Activated CD8-positive, alpha-beta T cell treated with anti-CD3 and anti-CD28 coated beads for 36 hours (primary cell): ENCODE measurements around the gene NOXA1. TPM values are rescaled to one million over a fixed set of nuclear protein-coding genes. Genes with fewer than 3 reads are reported as not detected.

Source experiments
- ATAC-seq: fragments of 200-7000 bp; cut with Tn5 transposase; one replicate; pipeline ENCODE4 v1.10.0; 2021; ENCODE audit warnings: mild to moderate bottlenecking, moderate library complexity
- CTCF ChIA-PET: fragments of 350-600 bp; sonication (Branson Sonifier 250); formaldehyde crosslinking; loops from one replicate; lab custom pipeline; 2021; ENCODE audit warnings: antibody characterized with exemption; lab: Charles Lee
- POLR2A ChIA-PET: fragments of 350-600 bp; sonication (Branson Sonifier 250); formaldehyde crosslinking; loops from one replicate; lab custom pipeline; 2021; ENCODE audit warnings: antibody characterized with exemption; lab: Charles Lee
- DNase-seq: peaks from one replicate; pipeline ENCODE4 v3.0.0-alpha.2; 2020
- H3K27ac Mint-ChIP-seq: one replicate; pipeline ENCODE4 v1.8.0; 2021; ENCODE audit warnings: mild to moderate bottlenecking, mixed read lengths
- H3K27me3 Mint-ChIP-seq: one replicate; pipeline ENCODE4 v1.8.0; 2021; ENCODE audit warnings: mixed read lengths
- H3K36me3 Mint-ChIP-seq: one replicate; pipeline ENCODE4 v1.8.0; 2021; ENCODE audit warnings: low read depth, mixed read lengths
- H3K4me1 Mint-ChIP-seq: one replicate; pipeline ENCODE4 v1.8.0; 2021; ENCODE audit warnings: low read depth, mixed read lengths
- H3K4me3 Mint-ChIP-seq: one replicate; pipeline ENCODE4 v1.8.0; 2021; ENCODE audit warnings: mild to moderate bottlenecking, moderate library complexity, mixed read lengths
- H3K9me3 Mint-ChIP-seq: one replicate; pipeline ENCODE4 v1.8.0; 2021; ENCODE audit warnings: mixed read lengths
- intact Hi-C: fragments of 100-400 bp; cut with micrococcal nuclease; formaldehyde crosslinking; loops from one replicate; pipeline ENCODE4 v1.10.0; 2022
- total RNA-seq, 2 experiments: library from RNA; stranded (reverse); gene quantifications; one replicate each; pipeline ENCODE4 v1.2.3, GENCODE V29; 2021
- TF ChIP-seq, protein P1 (sequence below): fragments of 200-600 bp; IDR thresholded peaks from one replicate; pipeline ENCODE4 v1.8.0; 2022; ENCODE audit warnings: antibody characterized with exemption, mild to moderate bottlenecking

The NOXA1 gene
- total RNA-seq, 2 experiments from 2014 or later: 0.72 to 0.95 TPM

DNA sequence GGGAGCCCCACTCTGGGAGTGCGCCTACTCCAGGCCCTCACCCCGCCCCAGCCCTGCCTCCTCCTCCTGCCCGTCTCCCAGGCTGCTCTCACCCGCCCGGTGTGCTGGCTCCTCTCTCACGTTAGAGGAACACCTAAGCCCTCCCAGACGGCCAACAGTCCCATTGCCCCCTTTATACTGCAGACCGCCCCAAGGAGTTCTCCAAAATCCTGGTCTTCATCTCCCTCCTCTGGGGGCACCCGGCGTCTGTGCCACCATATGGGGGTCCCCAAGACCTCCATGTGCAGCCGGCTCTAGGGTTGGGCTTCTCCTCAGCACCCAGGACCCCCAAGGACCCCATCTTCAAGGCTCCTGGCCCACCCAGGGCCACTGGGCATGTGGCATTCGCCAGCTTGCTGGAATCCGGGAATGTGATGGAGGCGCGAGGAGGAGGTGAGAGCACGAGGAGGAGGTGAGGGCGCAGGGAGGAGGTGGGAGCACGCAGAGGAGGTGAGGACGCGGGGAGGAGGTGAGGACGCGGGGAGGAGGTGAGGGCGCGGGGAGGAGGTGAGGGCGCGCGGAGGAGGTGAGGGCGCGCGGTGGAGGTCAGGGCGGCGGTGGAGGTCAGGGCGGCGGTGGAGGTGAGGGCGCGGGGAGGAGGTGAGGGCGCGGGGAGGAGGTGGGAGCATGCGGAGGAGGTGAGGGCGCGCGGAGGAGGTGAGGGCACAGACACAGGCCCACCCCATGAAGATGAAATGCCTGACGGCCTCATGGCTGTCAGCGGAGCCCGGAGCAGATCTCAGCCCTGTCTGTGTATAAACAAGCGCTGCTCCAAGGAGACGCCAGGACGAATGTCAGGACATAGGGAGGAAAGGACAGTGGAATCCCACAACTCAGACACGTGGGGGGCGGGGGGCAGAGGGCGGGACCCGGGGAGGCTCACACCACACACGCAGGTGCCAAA, 41.4 kb upstream of the NOXA1 start:
- ATAC-seq (no peak), DNase-seq (no peak)
- Mint-ChIP-seq H3K9me3 (no peaks in the 10 kb centered on the region), H3K4me1 (peaks cover 3% of the 10 kb centered on the region), H3K36me3 (no peaks in the 10 kb centered on the region), H3K4me3 (no peak overlapping the region), H3K27me3 (no peaks in the 10 kb centered on the region), H3K27ac (no peak overlapping the region)
- CTCF ChIA-PET: no interaction called here
- intact Hi-C loops: no loop called here
- TF ChIP-seq, protein P1, sequence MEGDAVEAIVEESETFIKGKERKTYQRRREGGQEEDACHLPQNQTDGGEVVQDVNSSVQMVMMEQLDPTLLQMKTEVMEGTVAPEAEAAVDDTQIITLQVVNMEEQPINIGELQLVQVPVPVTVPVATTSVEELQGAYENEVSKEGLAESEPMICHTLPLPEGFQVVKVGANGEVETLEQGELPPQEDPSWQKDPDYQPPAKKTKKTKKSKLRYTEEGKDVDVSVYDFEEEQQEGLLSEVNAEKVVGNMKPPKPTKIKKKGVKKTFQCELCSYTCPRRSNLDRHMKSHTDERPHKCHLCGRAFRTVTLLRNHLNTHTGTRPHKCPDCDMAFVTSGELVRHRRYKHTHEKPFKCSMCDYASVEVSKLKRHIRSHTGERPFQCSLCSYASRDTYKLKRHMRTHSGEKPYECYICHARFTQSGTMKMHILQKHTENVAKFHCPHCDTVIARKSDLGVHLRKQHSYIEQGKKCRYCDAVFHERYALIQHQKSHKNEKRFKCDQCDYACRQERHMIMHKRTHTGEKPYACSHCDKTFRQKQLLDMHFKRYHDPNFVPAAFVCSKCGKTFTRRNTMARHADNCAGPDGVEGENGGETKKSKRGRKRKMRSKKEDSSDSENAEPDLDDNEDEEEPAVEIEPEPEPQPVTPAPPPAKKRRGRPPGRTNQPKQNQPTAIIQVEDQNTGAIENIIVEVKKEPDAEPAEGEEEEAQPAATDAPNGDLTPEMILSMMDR: no peak
- POLR2A ChIA-PET: no interaction called here

DNA sequence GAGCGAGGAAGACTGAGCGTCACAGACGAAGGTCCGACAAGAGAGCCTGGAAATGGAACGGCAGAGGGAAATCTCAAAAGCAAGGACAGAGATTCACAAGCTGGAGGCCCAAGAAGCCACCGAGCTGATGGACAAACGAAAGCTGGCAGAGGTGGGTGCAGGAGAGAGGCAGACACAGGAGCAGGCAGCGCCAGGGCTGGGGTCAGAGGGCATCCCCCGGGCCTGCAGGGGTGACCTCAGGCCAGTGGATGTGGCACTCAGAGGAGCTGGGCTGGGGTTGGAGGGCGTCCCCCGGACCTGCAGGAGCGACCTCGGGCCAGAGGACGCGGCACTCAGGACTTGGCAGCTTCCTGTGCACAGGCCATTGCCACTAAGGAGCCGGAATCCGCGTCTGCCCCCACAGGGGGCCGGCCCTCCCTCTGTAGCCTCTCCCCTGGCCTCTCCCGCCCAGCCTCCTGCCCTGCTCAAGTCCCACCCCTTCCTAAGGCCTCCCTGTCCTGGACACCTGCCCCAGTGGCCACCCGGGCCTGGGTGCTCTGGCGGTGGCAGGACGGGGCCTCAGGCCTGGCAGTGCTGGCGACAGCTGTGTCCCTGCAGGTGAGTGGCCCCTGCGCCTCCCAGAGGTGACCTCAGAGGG, 40.6 kb upstream of the NOXA1 start:
- POLR2A ChIA-PET: no interaction called here
- Mint-ChIP-seq H3K27ac (no peak overlapping the region), H3K9me3 (no peaks in the 10 kb centered on the region), H3K27me3 (no peaks in the 10 kb centered on the region), H3K36me3 (no peaks in the 10 kb centered on the region), H3K4me1 (peaks cover 7% of the 10 kb centered on the region), H3K4me3 (no peak overlapping the region)
- intact Hi-C loops: no loop called here
- no peak for ATAC-seq
- TF ChIP-seq, protein P1: no peak
- CTCF ChIA-PET: no interaction called here
- no peak for DNase-seq

DNA sequence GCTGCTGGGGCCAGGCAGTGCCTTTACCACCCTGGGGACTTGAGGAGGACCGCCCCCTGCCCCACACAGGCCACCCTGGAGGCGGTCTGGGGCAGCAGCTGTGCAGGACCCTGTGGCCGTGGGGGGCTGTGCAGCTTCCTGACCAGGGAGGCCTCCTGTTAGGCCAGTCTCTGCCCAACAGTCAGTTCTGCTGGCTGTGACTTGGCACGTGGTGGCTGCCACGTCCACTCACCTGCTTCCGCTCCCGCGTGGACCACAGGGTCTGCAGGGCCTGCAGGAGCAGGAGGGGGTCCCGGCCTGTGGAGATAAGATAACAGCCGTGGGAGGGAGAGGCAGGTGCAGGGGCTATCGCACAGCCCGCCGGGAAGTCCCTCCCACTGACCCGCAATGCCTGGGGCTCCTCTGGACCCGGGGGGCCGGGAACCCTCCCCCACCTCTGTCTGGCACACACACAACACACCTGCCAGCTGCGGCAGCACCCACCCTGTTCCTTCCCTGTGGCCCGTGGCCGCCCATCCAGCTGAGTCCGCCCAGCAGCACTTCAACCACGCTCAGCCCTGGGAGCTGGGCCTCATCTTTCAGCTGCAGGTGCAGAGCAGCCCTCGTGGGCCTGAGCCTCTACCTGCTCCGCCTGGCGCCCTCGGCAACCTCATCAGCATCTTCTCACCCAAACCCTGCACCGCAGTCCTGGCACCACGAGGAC, 40.0 kb upstream of the NOXA1 start:
- ATAC-seq (no peak), DNase-seq (no peak)
- Mint-ChIP-seq H3K27me3 (no peaks in the 10 kb centered on the region), H3K4me3 (no peak overlapping the region), H3K27ac (no peak overlapping the region), H3K4me1 (peaks cover 10% of the 10 kb centered on the region), H3K36me3 (no peaks in the 10 kb centered on the region), H3K9me3 (no peaks in the 10 kb centered on the region)
- POLR2A ChIA-PET: no interaction called here
- CTCF ChIA-PET: no interaction called here
- intact Hi-C loops: no loop called here
- TF ChIP-seq, protein P1: no peak

DNA sequence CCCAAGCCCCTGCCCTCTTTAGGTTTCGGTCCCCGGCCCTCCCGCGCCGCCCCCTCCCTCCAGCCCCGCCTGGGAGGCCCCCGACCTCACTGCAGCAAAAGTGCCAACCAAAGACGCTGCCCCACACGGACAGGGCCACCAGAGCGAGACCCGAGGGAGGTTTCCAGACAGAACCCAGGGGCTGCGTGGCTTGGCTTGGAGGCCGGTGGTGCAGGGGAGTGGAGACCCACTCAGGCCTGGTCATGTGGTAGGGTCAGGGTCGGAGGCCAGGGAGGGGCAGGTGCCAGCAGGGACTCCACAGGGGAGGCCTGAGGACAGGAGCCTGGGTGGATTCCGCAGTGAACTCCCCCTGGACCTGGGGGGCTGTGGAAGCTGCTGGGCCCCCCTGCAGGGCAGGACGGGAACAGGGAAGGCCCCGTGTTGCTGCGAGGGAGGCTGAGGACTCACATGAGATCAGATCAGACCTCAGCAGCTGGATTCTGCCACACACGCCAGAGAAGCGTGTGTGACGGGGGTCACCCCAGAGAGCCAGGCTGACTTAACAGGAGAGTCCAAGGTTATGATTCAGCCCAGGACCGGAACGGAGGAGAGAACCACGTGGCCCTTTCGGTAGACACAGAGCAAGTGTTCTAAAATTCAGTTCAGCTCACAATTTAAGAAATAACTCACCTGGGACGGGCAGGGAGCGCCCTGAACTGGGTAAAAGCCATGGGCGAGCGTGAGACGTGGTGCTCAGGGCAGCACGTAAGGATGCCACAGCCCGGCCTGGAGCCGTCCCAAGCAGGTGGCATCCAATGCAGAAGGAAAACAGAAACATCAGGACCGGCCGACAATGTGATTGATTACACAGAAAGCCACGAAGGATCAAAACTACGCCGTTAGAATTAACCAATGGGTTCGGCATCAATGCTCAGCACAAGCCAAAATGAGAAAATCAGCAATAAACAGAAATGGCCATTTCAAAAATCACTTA, 39.1 kb upstream of the NOXA1 start:
- CTCF ChIA-PET: no interaction called here
- H3K27me3 Mint-ChIP-seq: no peaks in the 10 kb centered on the region
- intact Hi-C loops: no loop called here
- TF ChIP-seq, protein P1: no peak
- no peaks in the 10 kb centered on the region for H3K9me3 Mint-ChIP-seq
- no peak overlapping the region for H3K27ac Mint-ChIP-seq
- H3K4me3 Mint-ChIP-seq: no peak overlapping the region
- peaks cover 10% of the 10 kb centered on the region for H3K4me1 Mint-ChIP-seq
- H3K36me3 Mint-ChIP-seq: no peaks in the 10 kb centered on the region
- DNase-seq (no peak), ATAC-seq (no peak)
- POLR2A ChIA-PET: no interaction called here
